GM15510 (cell line): ENCODE results near the gene TAS2R50.

ENCODE experiments used
- POLR2A ChIP-seq: IDR thresholded peaks from 3 replicates; pipeline ENCODE4 v1.6.1; 2011; ENCODE audit warnings: borderline replicate concordance; ENCODE audit not compliant: insufficient read length; ENCODE audit errors: extremely low read depth

Gene TAS2R50, protein sequence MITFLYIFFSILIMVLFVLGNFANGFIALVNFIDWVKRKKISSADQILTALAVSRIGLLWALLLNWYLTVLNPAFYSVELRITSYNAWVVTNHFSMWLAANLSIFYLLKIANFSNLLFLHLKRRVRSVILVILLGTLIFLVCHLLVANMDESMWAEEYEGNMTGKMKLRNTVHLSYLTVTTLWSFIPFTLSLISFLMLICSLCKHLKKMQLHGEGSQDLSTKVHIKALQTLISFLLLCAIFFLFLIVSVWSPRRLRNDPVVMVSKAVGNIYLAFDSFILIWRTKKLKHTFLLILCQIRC

GRCh38 chr12:10986812-10987211 lies at the start of gene TAS2R50:
TSS of gene TAS2R50 (minus strand) at chr12:10986912. CDS start at chr12:10986860, 52 bp downstream.
- TF ChIP-seq POLR2A = no peak

GRCh38 chr12:11031307-11031706 lies 44.6 kb upstream of the TAS2R50 start, which contains the start of gene TAS2R31:
TSS of gene TAS2R31 (minus strand) at chr12:11031407. CDS start at chr12:11031335, 72 bp downstream.
- no peak for TF ChIP-seq POLR2A

GRCh38 chr12:11026118-11026517 lies 39.4 kb upstream of the TAS2R50 start:
- no peak for TF ChIP-seq POLR2A

GRCh38 chr12:11023387-11023786 lies 36.7 kb upstream of the TAS2R50 start:
- no peak for TF ChIP-seq POLR2A

GRCh38 chr12:11022520-11022919 lies 35.8 kb upstream of the TAS2R50 start, which contains the start of gene TAS2R19:
TSS of gene TAS2R19 (minus strand) at chr12:11022620. CDS start at chr12:11022571, 49 bp downstream.
- no peak for TF ChIP-seq POLR2A

GRCh38 chr12:11016937-11017336 lies 30.2 kb upstream of the TAS2R50 start:
- TF ChIP-seq POLR2A = no peak

DNA sequence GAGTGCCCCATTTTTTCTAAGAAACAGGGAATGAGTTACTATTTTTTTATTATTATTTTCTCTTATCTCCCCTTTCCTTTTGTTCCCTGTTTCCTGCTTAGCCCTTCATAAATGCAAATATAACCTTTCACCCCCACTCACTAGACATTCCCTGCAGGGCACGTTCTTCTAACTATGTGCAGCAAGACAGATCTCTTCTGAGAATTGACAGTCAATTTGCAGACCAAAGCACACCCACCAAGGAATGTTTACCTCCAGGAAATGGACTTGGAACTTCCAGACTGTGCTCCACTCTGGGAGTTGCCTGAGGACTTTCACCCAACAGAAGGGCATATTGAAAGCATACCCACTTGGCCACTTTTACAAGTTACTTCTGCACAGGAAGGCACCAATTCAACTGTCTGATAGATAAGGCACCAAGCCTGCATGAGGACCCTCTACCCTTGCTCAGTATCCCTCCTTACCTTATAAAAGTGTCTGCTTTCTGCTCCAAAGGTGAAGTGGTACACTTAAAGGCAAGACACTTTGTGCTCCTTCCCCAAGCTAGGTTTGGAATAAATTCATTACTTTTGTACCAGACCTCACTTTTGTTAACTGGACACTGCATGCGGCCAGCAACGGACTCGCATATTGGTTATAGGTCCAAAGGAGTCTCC lies 29.2 kb upstream of the TAS2R50 start:
- TF ChIP-seq POLR2A = no peak

DNA sequence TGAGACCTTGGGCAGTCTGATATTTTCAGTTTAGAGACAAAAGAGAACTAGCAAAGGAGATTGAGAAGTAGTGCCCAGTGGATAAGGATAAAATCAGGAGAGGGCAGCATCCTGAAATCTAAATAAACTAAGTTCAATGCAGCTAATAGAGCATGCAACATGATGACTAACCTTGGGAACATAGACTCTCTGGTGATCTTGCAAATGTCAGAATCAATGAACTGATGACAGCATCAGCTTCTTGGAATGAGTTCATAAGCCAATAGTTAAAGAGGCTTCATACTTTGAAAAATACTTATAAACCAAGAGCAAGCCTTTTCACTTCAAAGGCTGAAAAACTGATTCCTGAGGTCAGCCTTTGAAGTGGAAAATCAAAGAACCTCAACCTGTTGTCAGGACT lies 27.5 kb upstream of the TAS2R50 start:
- no peak for TF ChIP-seq POLR2A

- no peak for TF ChIP-seq POLR2A
Measured at GRCh38 chr12:11007608-11008007, 20.9 kb upstream of the TAS2R50 start.

GRCh38 chr12:10998204-10998603 lies 11.5 kb upstream of the TAS2R50 start, which contains the start of gene TAS2R20:
TSS of gene TAS2R20 (minus strand) at chr12:10998304. CDS start at chr12:10997875, 429 bp downstream.
- no peak for TF ChIP-seq POLR2A

DNA sequence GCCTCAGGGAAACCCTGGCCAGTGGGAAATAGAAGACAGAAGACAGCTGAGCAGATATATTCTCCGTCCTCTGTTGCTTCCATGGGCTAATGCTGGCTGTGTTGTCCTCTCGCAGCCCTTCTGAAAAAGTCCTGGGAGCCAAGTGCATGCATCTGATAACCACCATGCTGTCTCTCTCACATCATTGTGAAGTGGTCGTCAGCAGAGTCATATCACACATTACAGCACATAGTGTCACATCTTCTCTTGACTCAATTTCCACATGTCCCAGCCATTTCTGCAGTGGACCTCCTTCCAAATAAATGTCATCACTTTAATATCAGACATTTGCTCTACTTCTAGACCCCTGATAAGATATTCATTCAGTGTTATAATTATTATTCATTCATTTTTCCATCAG lies 7.6 kb upstream of the TAS2R50 start:
- TF ChIP-seq POLR2A = no peak

- no peak for TF ChIP-seq POLR2A
Measured at GRCh38 chr12:10989107-10989506, 2.4 kb upstream of the TAS2R50 start.

GRCh38 chr12:10982244-10982643 lies 4.5 kb downstream of the TAS2R50 start:
- TF ChIP-seq POLR2A = no peak

DNA sequence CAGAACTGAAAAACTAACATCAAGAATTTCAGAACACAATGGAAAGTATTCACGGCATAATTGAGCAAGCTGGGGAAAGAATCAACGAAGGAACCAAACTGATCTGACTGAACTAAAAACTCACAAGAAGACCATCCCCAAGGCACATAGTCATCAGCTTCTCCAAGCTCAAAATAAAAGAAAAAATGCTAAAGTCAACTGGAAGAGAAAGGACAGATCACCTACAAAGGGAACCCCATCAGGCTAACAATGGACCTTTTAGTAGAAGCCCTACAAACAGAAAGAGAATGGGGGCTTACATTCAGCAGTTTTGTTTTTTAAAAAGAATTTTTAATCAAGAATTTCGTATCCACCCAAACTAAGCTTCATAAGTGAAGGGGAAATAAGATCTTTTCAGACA lies 11.7 kb downstream of the TAS2R50 start:
- no peak for TF ChIP-seq POLR2A

- no peak for TF ChIP-seq POLR2A
Measured at GRCh38 chr12:10968765-10969456, 17.8 kb downstream of the TAS2R50 start.
